Activated T-helper 2 cell treated with anti-CD3 and anti-CD28 coated beads, Interferon-gamma antibody, Interleukin-2, Interleukin-4, amounts not matched to agents 10 μg/mL and 5 μg/mL and 100 μg/mL, durations not matched to agents 14 hours and 24 hours and 36 hours (primary cell): ENCODE measurements around the gene RNF7. TPM values are rescaled to one million over a fixed set of nuclear protein-coding genes. Genes with fewer than 3 reads are reported as not detected.

Experiments used
- DNase-seq: peaks from one replicate; pipeline ENCODE4 v3.0.0; 2021; ENCODE audit warnings: low spot score
- H3K27ac Mint-ChIP-seq: one replicate; pipeline ENCODE4 v1.8.0; 2021; ENCODE audit warnings: mixed read lengths
- H3K27me3 Mint-ChIP-seq: one replicate; pipeline ENCODE4 v1.8.0; 2021; ENCODE audit warnings: low read depth, mixed read lengths
- H3K36me3 Mint-ChIP-seq: one replicate; pipeline ENCODE4 v1.8.0; 2021; ENCODE audit warnings: low read depth, mixed read lengths
- H3K4me1 Mint-ChIP-seq: one replicate; pipeline ENCODE4 v1.8.0; 2021; ENCODE audit warnings: low read depth, mixed read lengths
- H3K4me3 Mint-ChIP-seq: one replicate; pipeline ENCODE4 v1.8.0; 2021; ENCODE audit warnings: low read depth, mild to moderate bottlenecking, moderate library complexity, mixed read lengths
- H3K9me3 Mint-ChIP-seq: one replicate; pipeline ENCODE4 v1.8.0; 2021; ENCODE audit warnings: mixed read lengths
- intact Hi-C: fragments of 100-400 bp; cut with micrococcal nuclease; formaldehyde crosslinking; loops from one replicate; pipeline ENCODE4 v1.15.1; 2023
- total RNA-seq: library from RNA; stranded (reverse); gene quantifications from 2 replicates; pipeline ENCODE4 v1.2.3, GENCODE V29; 2022

The RNF7 gene
- total RNA-seq, 1 donor from 2014 or later = 70.8 TPM

- H3K4me1 Mint-ChIP-seq = no peaks in the 10 kb centered on the region
- intact Hi-C loops = no loop called here
- H3K9me3 Mint-ChIP-seq = peaks cover 7% of the 10 kb centered on the region
- DNase-seq = no peak
- no peak overlapping the region for H3K27ac Mint-ChIP-seq
- H3K27me3 Mint-ChIP-seq = peaks cover 17% of the 10 kb centered on the region
- no peak overlapping the region for H3K4me3 Mint-ChIP-seq
- no peaks in the 10 kb centered on the region for H3K36me3 Mint-ChIP-seq
Measured at GRCh38 chr3:141714671-141715070, 23.4 kb upstream of the RNF7 start.

- H3K27ac Mint-ChIP-seq = no peak overlapping the region
- H3K36me3 Mint-ChIP-seq = no peaks in the 10 kb centered on the region
- no peaks in the 10 kb centered on the region for H3K4me1 Mint-ChIP-seq
- H3K27me3 Mint-ChIP-seq = peaks cover 16% of the 10 kb centered on the region
- H3K9me3 Mint-ChIP-seq = no peaks in the 10 kb centered on the region
- intact Hi-C loops = no loop called here
- no peak overlapping the region for H3K4me3 Mint-ChIP-seq
- no peak for DNase-seq
Measured at GRCh38 chr3:141722081-141722480, 16.0 kb upstream of the RNF7 start.

- intact Hi-C loops = no loop called here
- Mint-ChIP-seq H3K27me3 (peaks cover 12% of the 10 kb centered on the region), H3K4me3 (no peak overlapping the region), H3K27ac (no peak overlapping the region), H3K36me3 (no peaks in the 10 kb centered on the region), H3K9me3 (no peaks in the 10 kb centered on the region), H3K4me1 (no peaks in the 10 kb centered on the region)
- no peak for DNase-seq
Measured at GRCh38 chr3:141722648-141723047, 15.4 kb upstream of the RNF7 start.

GRCh38 chr3:141723255-141723654 is 14.8 kb upstream of the RNF7 start:
- H3K36me3 Mint-ChIP-seq = no peaks in the 10 kb centered on the region

GRCh38 chr3:141724186-141724585 is 13.9 kb upstream of the RNF7 start:
- no peaks in the 10 kb centered on the region for H3K36me3 Mint-ChIP-seq
- no peaks in the 10 kb centered on the region for H3K4me1 Mint-ChIP-seq
- H3K4me3 Mint-ChIP-seq = no peak overlapping the region
- intact Hi-C loops = no loop called here
- no peak overlapping the region for H3K27ac Mint-ChIP-seq
- peaks cover 9% of the 10 kb centered on the region for H3K27me3 Mint-ChIP-seq
- DNase-seq = no peak
- H3K9me3 Mint-ChIP-seq = no peaks in the 10 kb centered on the region

More at GRCh38 chr3:141723255-141723654, 14.8 kb upstream of the RNF7 start:
- no peak overlapping the region for H3K27ac Mint-ChIP-seq
- intact Hi-C loops = no loop called here
- H3K27me3 Mint-ChIP-seq = peaks cover 12% of the 10 kb centered on the region
- H3K4me1 Mint-ChIP-seq = no peaks in the 10 kb centered on the region
- DNase-seq = no peak
- no peaks in the 10 kb centered on the region for H3K9me3 Mint-ChIP-seq
- no peak overlapping the region for H3K4me3 Mint-ChIP-seq

GRCh38 chr3:141725036-141725435 is 13.1 kb upstream of the RNF7 start:
- no peaks in the 10 kb centered on the region for H3K4me1 Mint-ChIP-seq
- H3K36me3 Mint-ChIP-seq = no peaks in the 10 kb centered on the region
- no peak for DNase-seq
- intact Hi-C loops = no loop called here
- peaks cover 11% of the 10 kb centered on the region for H3K27me3 Mint-ChIP-seq
- H3K27ac Mint-ChIP-seq = no peak overlapping the region
- no peak overlapping the region for H3K4me3 Mint-ChIP-seq
- H3K9me3 Mint-ChIP-seq = no peaks in the 10 kb centered on the region

GRCh38 chr3:141726483-141726882 is 11.6 kb upstream of the RNF7 start:
- intact Hi-C loops = no loop called here
- Mint-ChIP-seq H3K27ac (no peak overlapping the region), H3K4me3 (no peak overlapping the region), H3K9me3 (no peaks in the 10 kb centered on the region), H3K36me3 (no peaks in the 10 kb centered on the region), H3K4me1 (no peaks in the 10 kb centered on the region), H3K27me3 (peaks cover 11% of the 10 kb centered on the region)
- DNase-seq = no peak

- Mint-ChIP-seq H3K4me1 (no peaks in the 10 kb centered on the region), H3K36me3 (no peaks in the 10 kb centered on the region), H3K4me3 (no peak overlapping the region), H3K27me3 (peaks cover 11% of the 10 kb centered on the region), H3K9me3 (no peaks in the 10 kb centered on the region), H3K27ac (no peak overlapping the region)
- intact Hi-C loops = no loop called here
- DNase-seq = no peak
Measured at GRCh38 chr3:141728355-141728892, 9.7 kb upstream of the RNF7 start.

GRCh38 chr3:141729240-141729639 is 8.9 kb upstream of the RNF7 start:
- no peak for DNase-seq
- Mint-ChIP-seq H3K4me3 (no peak overlapping the region), H3K27ac (no peak overlapping the region), H3K4me1 (no peaks in the 10 kb centered on the region), H3K27me3 (peaks cover 12% of the 10 kb centered on the region), H3K9me3 (no peaks in the 10 kb centered on the region), H3K36me3 (no peaks in the 10 kb centered on the region)
- intact Hi-C loops = no loop called here

GRCh38 chr3:141735176-141735575 is 2.9 kb upstream of the RNF7 start:
- peaks cover 7% of the 10 kb centered on the region for H3K27me3 Mint-ChIP-seq
- intact Hi-C loops = loop anchor here (5.0 to 10.0 kb wide), 2 partner anchors 423 to 540 kb away; no protein-coding TSS in a partner anchor

GRCh38 chr3:141735770-141736465 is 2.2 kb upstream of the RNF7 start:
- intact Hi-C loops = loop anchor here (5.0 to 10.0 kb wide), 2 partner anchors 424 to 539 kb away; no protein-coding TSS in a partner anchor
- Mint-ChIP-seq H3K4me3 (no peak overlapping the region), H3K36me3 (peaks cover 18% of the 10 kb centered on the region), H3K27ac (no peak overlapping the region), H3K9me3 (no peaks in the 10 kb centered on the region), H3K27me3 (peaks cover 7% of the 10 kb centered on the region), H3K4me1 (peaks cover 12% of the 10 kb centered on the region)
- DNase-seq = no peak

More at GRCh38 chr3:141735176-141735575, 2.9 kb upstream of the RNF7 start:
- H3K4me1 Mint-ChIP-seq = peaks cover 4% of the 10 kb centered on the region
- no peaks in the 10 kb centered on the region for H3K9me3 Mint-ChIP-seq
- no peak overlapping the region for H3K27ac Mint-ChIP-seq
- H3K36me3 Mint-ChIP-seq = peaks cover 13% of the 10 kb centered on the region
- no peak overlapping the region for H3K4me3 Mint-ChIP-seq
- no peak for DNase-seq

- Mint-ChIP-seq H3K4me1 (peaks cover 18% of the 10 kb centered on the region), H3K9me3 (no peaks in the 10 kb centered on the region), H3K27me3 (peaks cover 7% of the 10 kb centered on the region), H3K36me3 (peaks cover 21% of the 10 kb centered on the region), H3K4me3 (no peak overlapping the region), H3K27ac (no peak overlapping the region)
- DNase-seq = no peak
- intact Hi-C loops = loop anchor here (5.0 to 10.0 kb wide), 2 partner anchors 425 to 538 kb away; no protein-coding TSS in a partner anchor
Measured at GRCh38 chr3:141737093-141737492, 1.0 kb upstream of the RNF7 start.

GRCh38 chr3:141737678-141738021 is 448 bp upstream of the RNF7 start:
- intact Hi-C loops = loop anchor here (1.0 to 10.0 kb wide), 9 partner anchors 59 to 709 kb away; partner anchors contain the start of genes ATP1B3 and GK5
- Mint-ChIP-seq H3K4me3 (peak overlapping the region; percentile 80), H3K36me3 (peaks cover 24% of the 10 kb centered on the region), H3K27me3 (peaks cover 7% of the 10 kb centered on the region), H3K9me3 (no peaks in the 10 kb centered on the region), H3K4me1 (peaks cover 21% of the 10 kb centered on the region), H3K27ac (peak overlapping the region; percentile 83)
- DNase-seq = no peak
